GM19395 (cell line): ENCODE data around the gene MFGE8.

ENCODE experiments used
- ATAC-seq: cut with Tn5 transposase; IDR thresholded peaks from one replicate; pipeline ENCODE4 v1.9.1; 2021; ENCODE audit warnings: mild to moderate bottlenecking, moderate library complexity; ENCODE audit not compliant: unreplicated experiment

MFGE8 gene

DNA sequence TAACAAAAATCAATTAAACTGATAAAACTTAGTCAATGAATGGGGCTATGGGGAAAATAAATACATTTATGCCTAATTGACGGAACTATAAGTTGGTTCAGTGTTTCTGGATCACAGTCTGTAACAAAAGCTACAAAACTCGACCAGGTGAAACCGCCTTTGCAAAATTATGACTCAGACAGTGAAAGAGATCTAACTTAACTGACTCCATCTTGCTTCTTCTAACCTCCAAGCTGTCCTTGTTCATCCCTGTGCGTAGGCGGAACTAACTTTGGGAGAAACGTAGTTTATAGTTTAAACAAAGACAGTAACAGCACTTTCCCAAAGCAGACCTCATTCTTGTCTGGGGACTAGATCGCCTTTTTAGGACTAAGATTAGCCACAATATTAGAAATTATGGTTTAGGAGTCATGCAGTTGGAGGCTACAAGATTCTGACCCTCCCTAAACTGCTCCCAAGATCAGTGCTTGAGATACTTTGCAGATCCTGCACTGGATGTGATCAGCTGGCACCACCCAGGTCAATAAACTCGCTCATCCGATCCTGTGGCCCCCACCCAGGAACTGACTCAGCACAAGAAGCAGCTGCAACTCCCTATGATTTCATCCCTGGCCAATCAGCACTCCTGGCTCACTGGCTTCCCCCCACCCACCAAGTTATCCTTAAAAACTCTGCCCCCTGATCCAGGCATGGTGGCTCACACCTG, 7.2 kb upstream of the MFGE8 start:
- ATAC-seq = no peak

DNA sequence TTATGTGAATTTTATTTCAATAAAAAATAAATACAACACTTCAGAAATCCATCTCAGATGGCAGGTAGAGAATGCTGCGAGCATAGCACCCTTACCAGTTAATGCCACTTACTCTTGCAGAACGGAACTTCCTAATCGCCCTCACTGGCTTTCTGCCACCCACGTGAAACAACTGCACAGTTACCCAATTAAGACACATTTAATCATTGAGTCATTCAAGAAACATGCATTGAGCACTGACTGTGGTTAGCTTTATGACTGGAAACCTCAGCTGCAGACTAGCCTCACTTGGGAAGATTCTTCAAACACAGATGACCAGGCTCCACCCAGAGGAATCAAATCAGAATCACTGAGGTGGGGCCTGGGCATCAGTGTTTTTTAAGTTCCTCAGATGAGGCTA, 5.6 kb upstream of the MFGE8 start:
- no peak for ATAC-seq

DNA sequence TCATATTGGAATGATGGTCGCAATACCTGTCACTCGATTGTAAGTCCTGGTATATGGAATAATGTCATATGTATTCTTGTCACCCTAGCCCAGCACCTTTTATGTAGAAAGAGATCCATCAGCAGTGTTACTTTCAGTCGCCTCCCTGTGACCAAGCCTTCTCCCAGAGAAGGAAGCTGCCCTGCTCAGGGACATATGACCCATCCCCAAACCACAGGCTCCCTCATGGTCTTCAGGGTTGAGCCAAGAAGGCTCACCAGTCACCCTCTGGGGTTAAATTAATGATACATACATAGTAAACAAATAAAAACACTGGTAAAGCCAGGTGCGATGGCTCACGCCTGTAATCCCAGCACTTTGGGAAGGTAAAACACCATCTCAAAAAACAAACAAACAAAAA, 4.6 kb upstream of the MFGE8 start:
- no peak for ATAC-seq

DNA sequence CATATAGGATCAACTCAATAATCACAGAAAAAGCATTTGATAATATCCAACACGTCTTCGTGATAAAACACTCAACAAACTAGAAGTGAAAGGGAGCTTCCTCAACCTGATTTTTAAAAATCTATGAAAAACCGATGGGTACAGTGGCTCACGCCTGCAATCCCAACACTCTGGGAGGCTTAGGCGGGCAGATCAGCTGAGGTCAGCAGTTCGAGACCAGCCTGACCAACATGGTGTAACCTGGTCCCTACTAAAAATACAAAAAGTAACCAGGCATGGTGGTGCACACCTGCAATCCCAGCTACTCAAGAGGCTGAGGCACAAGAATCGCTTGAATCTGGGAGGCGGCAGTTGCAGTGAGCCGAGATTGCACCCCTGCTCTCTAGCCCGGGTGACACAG, 2.2 kb upstream of the MFGE8 start:
- ATAC-seq = no peak

DNA sequence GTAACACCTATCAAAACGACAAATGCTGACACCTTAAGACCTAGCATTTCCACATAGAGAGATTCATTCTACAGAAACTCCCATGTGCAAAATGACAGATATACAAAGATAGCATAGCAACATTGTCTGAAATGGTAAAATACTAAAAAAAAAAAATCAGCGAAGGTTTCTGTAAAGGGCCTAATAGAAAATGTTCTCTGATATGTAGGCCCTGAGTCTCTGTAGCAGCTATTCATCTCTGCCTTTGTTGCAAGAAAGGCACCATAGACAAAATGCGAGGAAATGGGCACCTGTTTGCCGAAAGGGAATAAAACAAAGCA, 631 bp upstream of the MFGE8 start:
- no peak for ATAC-seq

DNA sequence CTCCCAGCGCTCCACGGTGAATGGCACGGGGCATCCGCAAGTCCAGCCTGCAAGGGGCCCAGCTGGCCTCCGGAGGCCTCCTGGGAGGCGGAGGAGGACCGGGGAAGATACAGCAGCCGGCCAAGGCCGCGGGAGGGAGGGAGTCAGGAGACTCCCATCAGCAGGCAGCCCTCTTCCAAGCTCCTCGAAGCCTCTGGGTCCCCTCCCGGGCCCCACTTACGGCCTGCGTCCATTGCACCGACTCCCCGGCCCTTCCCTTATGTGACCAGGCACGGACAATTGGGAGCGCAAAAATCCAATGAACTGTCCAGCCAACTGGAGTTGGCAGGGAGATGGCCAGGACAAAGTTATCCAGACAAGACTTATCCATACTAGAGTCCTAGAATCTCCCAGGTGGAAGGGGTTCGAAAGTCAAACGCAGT, 668 bp downstream of the MFGE8 start:
- ATAC-seq = no peak

DNA sequence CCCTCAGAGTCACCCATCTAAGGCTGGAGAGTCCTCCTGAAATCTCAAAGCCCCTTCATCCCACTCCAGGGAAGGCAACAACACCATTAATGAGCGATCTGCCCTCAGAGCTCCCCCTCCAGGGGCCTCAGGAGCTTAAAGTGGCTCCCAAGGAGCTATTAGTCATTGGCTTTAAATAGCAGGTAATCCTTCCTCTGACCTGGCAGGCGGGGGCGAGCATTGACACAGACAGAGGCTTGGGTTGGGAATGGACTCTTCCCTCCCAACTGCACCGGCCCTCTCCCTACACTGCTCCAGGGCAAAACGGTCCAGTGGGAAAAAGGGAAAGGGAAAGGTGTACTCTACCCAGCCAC, 1.4 kb downstream of the MFGE8 start:
- no peak for ATAC-seq

DNA sequence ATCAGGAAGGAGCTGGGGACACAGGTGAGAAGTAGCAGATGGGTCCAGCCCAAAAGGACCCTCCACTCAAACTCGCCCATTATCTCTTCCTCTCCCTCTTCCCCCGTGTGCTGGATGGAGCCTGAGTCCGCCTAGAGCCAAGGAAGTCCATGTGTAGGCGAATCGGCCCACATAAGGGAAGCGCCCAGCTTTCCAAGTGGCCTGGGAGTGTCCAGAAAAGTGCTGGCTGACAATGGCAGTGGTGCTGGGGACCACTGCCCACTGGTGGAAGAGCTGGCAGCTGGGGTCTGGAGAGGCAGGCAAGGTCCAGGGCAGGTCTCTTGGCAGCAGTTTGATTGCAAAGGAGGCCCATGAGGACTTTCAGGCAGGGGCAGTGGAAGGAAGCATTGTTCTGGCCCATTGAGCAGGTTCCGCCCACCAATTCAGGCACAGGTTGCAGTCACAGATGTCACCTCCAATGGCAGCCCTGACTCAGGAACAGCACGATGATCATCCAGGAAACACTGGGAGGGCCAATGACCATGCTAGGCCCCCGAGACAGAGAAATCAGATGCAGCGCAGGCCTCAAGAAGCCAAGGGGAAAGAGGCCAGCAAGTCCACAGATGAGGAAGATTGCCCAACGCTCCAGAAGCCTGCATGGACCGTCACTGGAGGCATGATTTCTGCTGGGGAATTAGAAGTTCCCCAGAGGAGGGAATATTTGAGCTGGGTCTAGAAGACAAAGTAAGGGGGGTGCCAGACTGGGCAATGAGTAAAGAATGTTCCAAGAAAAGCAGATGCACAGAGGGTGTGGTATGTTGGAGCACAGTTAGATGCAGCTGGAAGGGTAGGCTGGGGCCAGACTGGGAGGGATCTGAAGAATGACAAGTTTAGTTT, 3.0 kb downstream of the MFGE8 start:
- ATAC-seq = no peak

DNA sequence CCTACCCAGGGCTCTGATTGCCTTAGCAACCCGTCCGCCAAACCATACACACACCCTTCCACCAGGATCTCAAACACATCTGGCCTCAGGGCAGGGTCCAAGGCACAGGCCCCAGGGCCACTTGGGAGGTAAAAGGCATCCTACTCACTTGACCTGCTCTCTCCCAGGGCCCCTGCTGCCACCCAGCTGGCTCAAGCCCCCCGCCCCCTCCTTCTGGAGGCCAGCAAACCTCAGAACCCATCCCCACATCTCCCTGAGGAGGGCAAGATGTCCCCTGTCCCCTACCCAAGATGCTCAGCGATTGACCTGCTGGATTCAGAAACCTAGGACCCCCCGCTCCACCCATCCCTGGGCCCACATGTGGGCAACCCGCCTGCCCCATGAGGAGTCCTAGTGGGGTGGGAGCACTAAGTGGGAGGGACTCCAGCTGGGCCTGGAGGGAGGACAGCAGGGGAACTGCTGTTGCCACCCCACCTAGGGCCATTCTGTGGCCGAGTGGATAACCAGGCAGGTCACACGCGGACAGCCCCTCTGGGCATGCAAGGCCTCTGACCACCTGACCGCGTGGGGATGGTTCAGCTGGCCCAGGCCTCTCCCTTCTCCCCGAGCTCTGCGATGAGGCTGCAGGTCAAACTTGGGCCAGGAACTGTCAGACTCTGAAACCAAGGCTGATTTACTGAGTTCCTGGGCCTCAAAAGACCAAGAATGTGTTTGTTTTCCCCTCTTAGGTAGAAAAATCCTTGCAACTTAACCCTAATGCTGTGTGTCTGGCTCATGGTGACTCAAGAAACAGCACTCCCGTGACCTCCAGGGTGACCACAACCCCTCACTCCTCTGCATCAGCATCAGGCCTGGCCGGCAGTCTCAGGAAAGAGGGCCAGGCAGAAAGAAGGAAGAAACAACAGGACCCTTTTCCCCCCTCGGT, 4.2 kb downstream of the MFGE8 start:
- no peak for ATAC-seq

DNA sequence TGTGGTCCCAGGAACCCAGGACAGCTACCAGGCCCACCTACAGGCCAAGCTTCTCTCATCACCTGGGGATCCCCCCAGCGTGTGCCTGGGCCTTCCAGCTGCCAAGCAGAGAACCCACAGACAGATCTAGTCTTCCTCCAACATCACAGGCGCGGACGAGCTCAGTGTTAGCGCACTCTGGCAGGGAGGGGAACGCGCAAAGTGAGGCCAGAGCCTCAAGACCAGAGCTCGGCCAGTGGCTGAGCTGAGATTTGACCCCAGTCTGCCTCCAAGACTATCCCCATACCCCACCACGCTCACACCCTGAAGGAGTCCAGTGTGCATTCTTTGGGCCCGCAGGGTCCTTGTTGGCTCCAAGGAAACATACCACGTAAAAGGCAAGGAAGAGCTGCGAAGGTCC, 5.1 kb downstream of the MFGE8 start:
- no peak for ATAC-seq

DNA sequence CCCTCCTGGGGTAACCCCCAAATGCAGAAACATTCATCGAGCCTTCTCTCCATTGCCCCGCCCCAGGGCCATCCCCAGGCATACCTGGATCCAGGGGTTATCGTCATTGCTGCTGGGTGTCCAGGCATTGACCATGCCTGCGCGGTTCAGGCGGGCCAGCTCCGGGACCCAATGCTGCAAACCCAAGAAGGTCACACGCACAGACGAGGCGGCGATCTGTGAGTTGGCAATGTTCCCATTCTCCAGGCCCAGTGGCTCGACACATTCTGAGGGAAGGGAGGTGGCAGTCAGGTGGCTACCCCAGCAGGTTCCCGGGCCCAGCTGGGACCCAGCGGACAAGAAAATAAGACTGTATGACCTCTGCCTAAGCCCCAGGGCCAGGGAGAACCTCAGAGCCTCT, 6.1 kb downstream of the MFGE8 start:
- ATAC-seq = no peak

DNA sequence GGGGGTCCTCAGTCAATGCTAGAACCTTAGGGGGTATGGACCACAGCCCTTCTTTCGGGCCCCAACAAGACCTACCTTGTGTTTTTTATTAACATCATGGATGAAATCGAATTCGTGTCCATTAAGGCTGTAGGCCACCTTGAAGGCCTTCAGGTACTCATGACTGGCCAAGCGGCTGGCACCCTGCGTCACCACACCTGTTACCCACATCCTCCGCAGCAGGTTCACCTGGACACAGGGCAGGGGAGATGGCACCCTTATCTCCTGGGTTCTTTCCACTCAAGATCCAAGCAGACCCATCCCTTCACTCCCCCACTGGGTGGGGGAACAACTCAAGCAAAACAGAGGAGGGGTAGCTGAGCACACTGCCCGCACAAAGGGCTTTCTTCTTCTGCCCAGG, 6.6 kb downstream of the MFGE8 start:
- no peak for ATAC-seq

DNA sequence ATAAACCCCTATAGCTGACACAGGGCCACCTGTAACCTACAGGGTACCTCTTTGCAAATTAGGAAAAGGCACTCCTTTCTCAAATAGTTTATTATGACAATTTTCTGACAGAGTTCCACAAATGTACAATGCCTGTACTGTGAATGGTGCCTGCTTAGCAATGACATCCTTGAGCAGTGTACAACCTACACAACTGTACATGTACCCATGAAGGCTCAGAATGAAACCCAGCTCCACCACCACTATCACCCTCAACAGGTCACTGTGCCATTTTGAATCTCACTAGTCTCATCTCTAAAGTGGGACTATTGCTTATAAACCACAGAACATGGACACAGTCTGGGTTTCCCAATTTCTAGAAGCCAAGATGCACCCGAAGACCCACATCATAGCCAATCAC, 7.0 kb downstream of the MFGE8 start:
- ATAC-seq = no peak

DNA sequence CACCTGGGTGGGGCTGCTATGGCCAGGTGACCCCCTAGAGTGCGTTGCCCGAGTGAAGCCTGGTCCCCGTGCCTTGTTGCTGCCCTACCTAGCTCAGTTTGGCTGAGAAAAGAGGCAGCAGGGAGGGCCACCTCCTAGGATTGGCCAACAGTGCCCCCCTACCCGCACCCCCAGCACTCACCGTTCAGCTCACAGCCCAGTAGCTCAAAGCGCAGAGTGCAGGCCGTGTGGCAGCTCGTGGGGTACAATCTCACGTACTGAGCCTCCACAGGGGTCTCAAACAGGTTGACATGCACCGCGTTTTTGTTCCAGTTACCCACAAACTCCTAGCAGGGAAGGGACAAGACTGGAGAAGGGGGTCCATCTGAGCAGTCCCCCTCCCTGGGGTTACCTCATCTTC, 7.6 kb downstream of the MFGE8 start:
- no peak for ATAC-seq

DNA sequence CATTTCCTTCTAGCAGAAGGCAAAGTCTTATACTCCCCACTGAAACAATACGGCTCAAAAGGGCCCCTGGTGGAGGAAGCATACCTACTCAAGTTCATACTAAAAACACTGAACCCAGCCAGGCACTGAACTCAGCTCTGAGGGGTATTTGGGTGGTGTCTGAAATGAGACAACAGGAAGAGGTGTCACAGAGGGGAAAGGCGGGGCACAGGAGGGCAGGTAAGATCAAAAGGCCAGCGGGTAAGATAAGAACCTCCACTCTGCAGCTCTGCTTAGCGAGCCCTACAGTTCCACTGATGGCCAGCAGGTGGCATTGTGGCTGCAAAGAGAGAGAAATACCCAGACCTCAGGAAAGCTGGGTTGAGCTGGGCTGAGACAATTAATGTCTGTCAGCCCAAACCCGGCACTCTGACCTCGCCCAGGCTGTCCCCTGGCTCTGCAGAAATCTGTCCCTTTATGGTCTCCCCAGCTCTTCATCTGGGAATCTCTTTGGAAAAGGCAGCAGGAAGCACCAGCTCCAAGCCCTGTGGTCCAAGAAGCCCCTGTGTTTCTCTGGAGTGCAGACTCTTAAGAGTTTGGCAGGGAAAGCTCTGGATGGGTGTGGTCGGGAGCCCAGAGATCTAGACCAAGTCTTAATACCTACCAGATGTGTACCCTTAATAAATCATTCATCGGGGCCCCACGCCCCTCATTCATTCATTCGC, 8.4 kb downstream of the MFGE8 start:
- peak; percentile 86 for ATAC-seq

DNA sequence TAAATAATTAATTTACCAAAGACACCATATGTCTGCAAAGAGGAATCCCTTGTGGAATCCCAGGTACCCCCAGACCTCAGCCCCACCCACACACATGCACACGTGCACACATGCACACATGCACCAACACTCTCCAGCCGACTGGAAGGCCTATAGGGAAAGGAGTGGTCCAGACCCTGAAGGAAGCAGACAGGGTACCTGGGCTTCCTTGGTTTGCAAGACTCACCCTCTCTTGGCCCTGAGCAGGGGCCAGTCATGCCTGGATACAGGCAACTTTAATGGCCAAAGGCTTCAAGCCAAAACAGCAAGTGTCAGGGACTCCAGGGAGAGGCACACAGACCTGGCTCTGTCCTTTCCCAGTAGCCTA, 8.9 kb downstream of the MFGE8 start:
- ATAC-seq = peak; percentile 11

DNA sequence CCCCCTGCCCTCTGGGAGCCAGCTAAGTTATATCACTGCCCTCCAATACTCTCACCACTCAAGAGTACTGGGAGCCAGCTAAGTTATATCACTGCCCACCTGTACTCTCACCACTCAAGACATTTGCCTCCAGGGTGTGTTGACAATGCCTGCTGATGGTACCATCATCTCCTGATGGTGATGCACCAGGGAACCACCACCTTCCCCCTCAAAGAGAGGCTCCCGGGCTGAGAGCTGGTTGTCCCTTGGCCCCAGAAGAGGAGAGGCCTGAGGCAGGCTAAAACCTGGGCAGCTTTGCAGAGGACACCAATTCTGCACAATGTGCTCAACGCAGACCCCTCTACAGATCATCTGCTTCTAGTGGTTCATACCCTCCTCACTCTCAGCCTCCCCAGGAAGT, 10.3 kb downstream of the MFGE8 start:
- no peak for ATAC-seq

DNA sequence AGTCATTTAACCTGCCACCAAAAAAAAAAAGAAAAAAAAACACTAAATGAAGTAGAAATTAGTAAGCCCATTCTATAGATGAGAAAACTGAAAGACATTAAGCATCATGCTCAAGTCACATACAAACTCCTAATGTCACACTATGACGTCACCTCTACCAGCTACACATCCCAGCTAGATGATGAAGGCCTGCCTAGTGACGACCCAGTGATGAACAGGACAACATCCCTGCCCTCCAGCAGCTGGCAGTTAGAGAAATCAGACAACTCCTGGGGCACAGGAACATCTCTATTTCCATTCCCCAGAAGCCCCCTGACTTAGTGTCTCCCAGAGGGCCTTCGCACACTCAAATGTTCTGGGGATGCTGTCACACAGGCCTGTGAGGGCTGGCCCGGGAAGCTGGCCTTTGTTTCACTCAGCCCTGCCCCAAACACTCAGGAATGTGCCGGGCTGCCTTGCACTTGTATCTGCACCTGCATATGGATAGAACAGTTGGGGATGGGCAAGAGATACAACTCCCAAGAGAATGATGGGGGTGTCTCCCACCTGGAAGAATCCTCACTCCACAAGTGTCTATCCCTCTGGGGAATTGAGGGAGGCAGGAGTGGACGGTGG, 10.9 kb downstream of the MFGE8 start:
- ATAC-seq = no peak

DNA sequence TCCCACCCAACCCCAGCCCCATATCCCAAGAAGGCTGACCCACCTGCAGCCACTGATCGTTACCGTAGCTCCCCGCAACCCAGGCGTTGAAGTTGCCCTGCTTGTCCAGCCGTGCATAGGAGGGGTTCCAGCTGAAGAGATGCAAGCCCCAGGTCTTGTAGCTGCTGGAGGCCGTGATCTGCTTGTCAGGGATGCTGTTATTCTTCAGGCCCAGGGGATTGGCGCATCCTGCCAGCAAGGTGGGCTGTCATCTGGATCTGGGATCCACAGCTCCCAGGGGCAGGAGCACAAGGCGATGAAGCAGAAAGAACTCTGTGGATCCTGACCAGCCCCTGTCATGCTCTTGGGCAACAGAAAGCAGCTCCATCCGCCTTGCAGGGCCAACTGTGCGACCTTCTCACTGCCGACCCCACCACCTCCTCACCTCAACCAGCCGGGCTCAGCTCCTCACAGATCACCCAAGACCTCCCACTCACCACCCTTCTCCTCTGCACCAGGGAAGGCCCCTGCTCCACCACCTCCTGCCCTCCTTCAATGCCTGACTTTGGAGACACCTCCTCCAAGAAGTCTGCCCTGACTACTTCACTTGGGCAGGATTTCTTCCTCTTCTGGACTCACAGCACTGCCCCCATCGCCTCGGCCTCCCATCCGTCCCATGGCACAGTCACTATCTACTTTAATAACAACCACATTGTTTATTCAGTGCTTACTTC, 11.5 kb downstream of the MFGE8 start:
- ATAC-seq = no peak

DNA sequence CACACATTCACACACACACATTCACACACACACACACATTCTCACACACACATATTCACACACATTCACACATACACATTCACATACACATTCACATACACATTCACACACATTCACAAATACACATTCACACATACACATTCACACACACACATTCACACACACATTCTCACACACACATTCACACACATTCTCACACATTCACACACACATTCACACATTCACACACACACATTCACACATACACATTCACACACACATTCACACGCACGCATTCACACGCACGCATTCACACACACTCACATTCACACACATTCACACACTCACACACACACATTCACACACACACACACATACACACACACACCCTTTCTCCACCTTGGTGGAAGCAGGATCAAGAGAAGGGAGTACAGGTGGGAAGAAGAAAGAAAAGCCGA, 12.2 kb downstream of the MFGE8 start:
- ATAC-seq = no peak
